ENCODE data around the gene NME9. TPM values are rescaled to one million over a fixed set of nuclear protein-coding genes. Genes with fewer than 3 reads are reported as not detected.

NME9 gene
- total and polyA plus RNA-seq, 10 of the 15 experiments (the other 5 are each of a cell fraction or from before 2014, with no cell fraction given), result 0.09 to 0.68 (median 0.22) TPM; not detected in 6

DNA sequence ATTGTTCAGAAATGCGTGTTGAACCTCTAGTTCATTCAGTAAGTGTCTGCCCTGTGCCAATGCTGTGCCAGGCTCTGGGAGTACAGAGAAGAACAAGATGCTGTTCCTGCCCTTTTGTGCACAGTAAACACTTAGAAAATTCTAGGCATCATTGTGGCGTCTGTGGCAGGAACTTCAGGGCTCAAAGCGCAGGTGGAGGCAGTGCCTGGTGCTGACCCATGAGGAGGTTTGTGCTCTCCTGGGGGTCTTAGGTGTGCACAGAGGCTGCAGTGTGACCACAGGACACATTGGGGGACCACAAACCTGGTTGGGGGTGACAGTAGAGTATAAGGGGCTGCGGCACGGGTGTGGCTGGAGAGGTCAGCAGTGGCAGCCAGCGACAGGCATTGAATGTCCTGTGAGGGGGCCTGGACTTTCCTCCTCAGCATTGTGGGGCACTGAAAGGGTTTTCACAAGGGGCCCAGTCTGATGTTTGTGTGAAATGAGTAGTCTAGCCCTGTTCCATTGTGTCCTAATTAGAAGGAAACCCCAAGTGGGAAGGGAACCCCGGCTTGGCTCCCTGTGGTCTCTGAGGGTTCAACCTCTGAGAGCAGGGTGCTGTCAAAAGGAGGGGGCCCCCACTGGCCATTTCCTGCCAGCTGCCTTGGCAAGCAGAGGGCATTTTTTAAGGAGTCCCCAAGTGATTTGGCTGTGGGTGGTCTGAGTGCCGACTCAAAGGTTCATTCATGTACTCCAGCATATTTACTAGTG is 39.7 kb upstream of the NME9 start:
- H3K27ac ChIP-seq (ENCODE audit: control insufficient read depth, insufficient read depth), result no peak overlapping the region
- no peak for ATAC-seq
- BruUV-seq (replicated peaks), result no TSS peak
- ChIA-PET RAD21 (ENCODE audit: unreplicated experiment) (no interaction called here), POLR2A (no interaction called here), SMC1A (ENCODE audit: uncharacterized antibody, unreplicated experiment) (interaction anchor here (1.4 kb wide), 1 partner anchor 38 kb away, joined by 3 read pairs; no protein-coding TSS in a partner anchor), CTCF (no interaction called here)
- no peaks in the 10 kb centered on the region for H3K79me2 ChIP-seq (ENCODE audit: control insufficient read depth, insufficient read depth, low read length)
- peaks cover 4% of the 10 kb centered on the region for H3K9me3 ChIP-seq (replicated peaks; ENCODE audit: control insufficient read depth, insufficient read depth, low read length)
- no peak for TF ChIP-seq SRF (IDR thresholded peaks at IDR 0.05; ENCODE audit: low read depth in 2 of 2, low read length in 2 of 2)
- TF ChIP-seq TARDBP (IDR thresholded peaks at IDR 0.05; ENCODE audit: borderline replicate concordance), result no peak
- TF ChIP-seq BCL3 (IDR thresholded peaks at IDR 0.05; ENCODE audit: borderline replicate concordance, insufficient read depth, low read depth, low read length, poor library complexity, severe bottlenecking), result no peak
- no peak for TF ChIP-seq PAX5 (IDR thresholded peaks at IDR 0.05; ENCODE audit: borderline replicate concordance, low read depth, low read length)
- no peak for TF ChIP-seq SREBF1 (IDR thresholded peaks at IDR 0.05; ENCODE audit: low read length)
- no peak for TF ChIP-seq SIX5 (IDR thresholded peaks at IDR 0.05; ENCODE audit: low read depth, low read length, severe bottlenecking)
- no peak for TF ChIP-seq ZNF687 (IDR thresholded peaks at IDR 0.05)
- TF ChIP-seq, protein P1, sequence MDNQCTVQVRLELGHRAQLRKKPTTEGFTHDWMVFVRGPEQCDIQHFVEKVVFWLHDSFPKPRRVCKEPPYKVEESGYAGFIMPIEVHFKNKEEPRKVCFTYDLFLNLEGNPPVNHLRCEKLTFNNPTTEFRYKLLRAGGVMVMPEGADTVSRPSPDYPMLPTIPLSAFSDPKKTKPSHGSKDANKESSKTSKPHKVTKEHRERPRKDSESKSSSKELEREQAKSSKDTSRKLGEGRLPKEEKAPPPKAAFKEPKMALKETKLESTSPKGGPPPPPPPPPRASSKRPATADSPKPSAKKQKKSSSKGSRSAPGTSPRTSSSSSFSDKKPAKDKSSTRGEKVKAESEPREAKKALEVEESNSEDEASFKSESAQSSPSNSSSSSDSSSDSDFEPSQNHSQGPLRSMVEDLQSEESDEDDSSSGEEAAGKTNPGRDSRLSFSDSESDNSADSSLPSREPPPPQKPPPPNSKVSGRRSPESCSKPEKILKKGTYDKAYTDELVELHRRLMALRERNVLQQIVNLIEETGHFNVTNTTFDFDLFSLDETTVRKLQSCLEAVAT (IDR thresholded peaks at IDR 0.05), result no peak
- no peak for TF ChIP-seq MTA3 (IDR thresholded peaks at IDR 0.05; ENCODE audit: borderline replicate concordance, low read length)
- TF ChIP-seq YY1 (IDR thresholded peaks at IDR 0.05; ENCODE audit: low read depth, low read length), result no peak
- no peak for TF ChIP-seq KLF5 (IDR thresholded peaks at IDR 0.05; ENCODE audit: partially characterized antibody)
- TF ChIP-seq SUPT20H (IDR thresholded peaks at IDR 0.05; ENCODE audit: borderline replicate concordance, control insufficient read depth, low read depth, low read length), result no peak
- TF ChIP-seq SPI1 (IDR thresholded peaks at IDR 0.05; ENCODE audit: borderline replicate concordance, insufficient read depth, low read depth, low read length), result no peak
- no peak for TF ChIP-seq BRCA1 (IDR thresholded peaks at IDR 0.05; ENCODE audit: low read depth, low read length)
- no peak for TF ChIP-seq NFYB (IDR thresholded peaks at IDR 0.05; ENCODE audit: insufficient read depth, low read depth, low read length)
- no peak for TF ChIP-seq ZBED1 (IDR thresholded peaks at IDR 0.05; ENCODE audit: borderline replicate concordance)
- TF ChIP-seq LARP7 (IDR thresholded peaks at IDR 0.05), result no peak
- H3K9ac ChIP-seq (ENCODE audit: control insufficient read depth, insufficient read depth, low read length), result no peak overlapping the region
- H3K4me2 ChIP-seq (ENCODE audit: control insufficient read depth, insufficient read depth), result no peak overlapping the region
- no peak for DNase-seq (ENCODE audit: low read depth, low spot score)
- in situ Hi-C loops (cut with MboI) (no loop called here), intact Hi-C loops (cut with micrococcal nuclease; ENCODE audit: unreplicated experiment) (no loop called here)
- peaks cover 2% of the 10 kb centered on the region; the same call in 1 of the 2 replicates for H4K20me1 ChIP-seq (ENCODE audit: control insufficient read depth, insufficient read depth)
- no peak overlapping the region for H3K4me3 ChIP-seq
- FAIRE-seq, result no peak
- H3K4me1 ChIP-seq (ENCODE audit: control insufficient read depth, insufficient read depth, low read length), result peaks cover 17% of the 10 kb centered on the region
- no peaks in the 10 kb centered on the region for H3K36me3 ChIP-seq (ENCODE audit: control insufficient read depth in 2 of 2, insufficient read depth in 2 of 2, low read length in 1 of 2)
- H3K27me3 ChIP-seq (replicated peaks in 1 of 2; ENCODE audit: control insufficient read depth in 2 of 2, insufficient read depth in 2 of 2, low read length in 1 of 2), result peaks cover 6 to 9% of the 10 kb centered on the region in 2 experiments
- no peak overlapping the region for H2AFZ ChIP-seq (ENCODE audit: control insufficient read depth, low read depth, low read length)
- 46% methylated on average over 8 of the region's 8 CpGs for WGBS (ENCODE audit: insufficient coverage, insufficient replicate concordance, low lambda C conversion rate, missing lambda C conversion rate)

All from GM12878 (cell line).